SU-DHL-6 (cell line): ENCODE results near the gene AJAP1.

ENCODE experiments used
- EZH2phosphoT487 ChIP-seq: fragments of 200-600 bp; sonication (generic), shearing (Covaris generic); conservative IDR thresholded peaks from 2 replicates; pipeline ENCODE4 v1.6.1; 2018; ENCODE audit warnings: mild to moderate bottlenecking, antibody characterized with exemption, low read length, moderate library complexity, mixed read lengths
- TF ChIP-seq, protein P1 (sequence below): fragments of 200-600 bp; sonication (generic); IDR thresholded peaks from one replicate; pipeline ENCODE4 v1.5.1; 2017; ENCODE audit warnings: antibody characterized with exemption, mild to moderate bottlenecking, low read length, moderate library complexity; ENCODE audit not compliant: insufficient read depth, poor library complexity, severe bottlenecking

DNA sequence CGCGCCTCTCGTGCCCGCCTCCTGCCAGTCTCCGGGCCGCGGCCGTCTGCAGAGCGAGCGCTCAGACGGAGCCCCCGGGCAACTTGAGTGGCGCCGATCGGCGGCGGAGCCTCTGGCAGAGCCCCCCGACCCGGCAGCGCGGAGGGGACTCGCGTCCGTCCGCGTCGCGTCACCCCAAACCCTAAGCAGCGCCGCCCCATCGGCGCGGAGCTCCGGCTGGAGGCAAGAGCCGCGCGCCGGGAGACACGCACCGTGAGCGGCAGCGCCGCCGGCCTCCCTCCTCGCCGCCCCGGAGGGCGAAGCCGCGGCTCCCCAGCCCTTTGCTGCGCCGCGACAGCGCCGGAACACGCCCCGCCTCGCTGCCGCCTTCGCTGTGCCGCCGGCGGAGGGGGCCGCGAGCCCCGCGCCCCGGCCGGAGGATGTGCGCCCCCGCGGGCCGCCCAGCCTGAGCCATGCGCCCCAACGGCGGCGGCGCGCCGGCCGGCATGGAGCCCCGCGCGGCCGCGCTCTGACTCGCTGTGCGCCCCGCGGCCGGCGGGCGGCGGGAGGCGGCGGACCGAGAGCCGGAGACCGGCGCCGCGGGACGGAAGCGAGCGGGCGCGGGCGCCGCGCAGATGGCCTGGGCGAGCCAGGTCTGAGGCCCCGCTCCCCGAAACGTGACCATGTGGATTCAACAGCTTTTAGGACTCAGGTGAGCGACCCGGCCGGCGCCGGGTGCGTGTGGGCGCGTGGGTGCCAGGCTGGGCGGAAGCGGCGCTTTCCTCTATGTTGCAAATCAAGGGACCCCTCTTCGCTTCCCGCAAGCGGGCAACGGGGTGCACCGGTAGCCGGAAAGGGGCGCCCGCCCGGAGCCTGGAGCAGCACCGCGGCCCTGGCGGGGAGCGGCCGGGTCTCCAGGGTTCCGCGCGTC, 610 bp downstream of the AJAP1 start:
- TF ChIP-seq, protein P1, sequence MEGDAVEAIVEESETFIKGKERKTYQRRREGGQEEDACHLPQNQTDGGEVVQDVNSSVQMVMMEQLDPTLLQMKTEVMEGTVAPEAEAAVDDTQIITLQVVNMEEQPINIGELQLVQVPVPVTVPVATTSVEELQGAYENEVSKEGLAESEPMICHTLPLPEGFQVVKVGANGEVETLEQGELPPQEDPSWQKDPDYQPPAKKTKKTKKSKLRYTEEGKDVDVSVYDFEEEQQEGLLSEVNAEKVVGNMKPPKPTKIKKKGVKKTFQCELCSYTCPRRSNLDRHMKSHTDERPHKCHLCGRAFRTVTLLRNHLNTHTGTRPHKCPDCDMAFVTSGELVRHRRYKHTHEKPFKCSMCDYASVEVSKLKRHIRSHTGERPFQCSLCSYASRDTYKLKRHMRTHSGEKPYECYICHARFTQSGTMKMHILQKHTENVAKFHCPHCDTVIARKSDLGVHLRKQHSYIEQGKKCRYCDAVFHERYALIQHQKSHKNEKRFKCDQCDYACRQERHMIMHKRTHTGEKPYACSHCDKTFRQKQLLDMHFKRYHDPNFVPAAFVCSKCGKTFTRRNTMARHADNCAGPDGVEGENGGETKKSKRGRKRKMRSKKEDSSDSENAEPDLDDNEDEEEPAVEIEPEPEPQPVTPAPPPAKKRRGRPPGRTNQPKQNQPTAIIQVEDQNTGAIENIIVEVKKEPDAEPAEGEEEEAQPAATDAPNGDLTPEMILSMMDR = no peak
- no peak for TF ChIP-seq EZH2phosphoT487
